Large intestine (tissue), 3 donors: Measurements from ENCODE around the gene SPATS2L. TPM values are rescaled to one million over a fixed set of nuclear protein-coding genes. Genes with fewer than 3 reads are reported as not detected.

ENCODE experiments used
- DNase-seq, 2 donors: peaks; one replicate each; pipeline versions ENCODE4 v3.0.0 to v3.0.0-alpha.2; 2013
- H3K27ac ChIP-seq: one replicate; pipeline ENCODE4 v1.5.1; 2013; ENCODE audit warnings: low read length
- H3K27me3 ChIP-seq: 2 replicates; pipeline ENCODE4 v1.6.1; 2013; ENCODE audit warnings: low read length; ENCODE audit not compliant: control insufficient read depth, insufficient read depth
- H3K36me3 ChIP-seq: 2 replicates; pipeline ENCODE4 v1.6.1; 2013; ENCODE audit warnings: low read length; ENCODE audit not compliant: control insufficient read depth, insufficient read depth
- H3K4me1 ChIP-seq: one replicate; pipeline ENCODE4 v1.6.1; 2013; ENCODE audit warnings: low read length; ENCODE audit not compliant: control insufficient read depth, insufficient read depth
- H3K4me3 ChIP-seq: one replicate; pipeline ENCODE4 v1.5.1; 2013; ENCODE audit warnings: low read length
- H3K9me3 ChIP-seq: one replicate; pipeline ENCODE4 v1.6.1; 2013; ENCODE audit warnings: mild to moderate bottlenecking, low read depth, low read length, moderate library complexity; ENCODE audit not compliant: control insufficient read depth
- WGBS: methylation state at CpG from one replicate; pipeline ENCODE4 v1.1.5; 2013; ENCODE audit warnings: low lambda C conversion rate; ENCODE audit not compliant: insufficient coverage; 5-methylcytosine and 5-hydroxymethylcytosine counted together
- polyA plus RNA-seq: library from polyadenylated mRNA; unstranded; fragments of 120-200 nt; gene quantifications from one replicate; pipeline ENCODE4 v1.2.1, GENCODE V29; 2013

SPATS2L gene
- polyA plus RNA-seq, 1 donor = 105 TPM

GRCh38 chr2:200288670-200289429 lies 17.6 kb upstream of the SPATS2L start:
- Histone ChIP-seq H3K9me3 (no peaks in the 10 kb centered on the region), H3K27me3 (no peaks in the 10 kb centered on the region), H3K36me3 (no peaks in the 10 kb centered on the region), H3K4me3 (no peak overlapping the region), H3K27ac (no peak overlapping the region), H3K4me1 (no peaks in the 10 kb centered on the region)
- DNase-seq = no peak
- WGBS = 100% methylated on average over 1 of the region's 5 CpGs

GRCh38 chr2:200296118-200296517 lies 10.4 kb upstream of the SPATS2L start:
- Histone ChIP-seq H3K9me3 (no peaks in the 10 kb centered on the region), H3K27me3 (no peaks in the 10 kb centered on the region), H3K27ac (no peak overlapping the region), H3K36me3 (no peaks in the 10 kb centered on the region), H3K4me1 (no peaks in the 10 kb centered on the region), H3K4me3 (no peak overlapping the region)
- DNase-seq = no peak
- WGBS = 100% methylated on average over 1 of the region's 1 CpG

GRCh38 chr2:200297100-200297499 lies 9.4 kb upstream of the SPATS2L start:
- Histone ChIP-seq H3K36me3 (no peaks in the 10 kb centered on the region), H3K4me1 (peaks cover 2% of the 10 kb centered on the region), H3K9me3 (no peaks in the 10 kb centered on the region), H3K4me3 (no peak overlapping the region), H3K27ac (no peak overlapping the region), H3K27me3 (no peaks in the 10 kb centered on the region)
- no peak for DNase-seq
- WGBS = 100% methylated on average over 2 of the region's 5 CpGs

GRCh38 chr2:200297989-200298388 lies 8.5 kb upstream of the SPATS2L start:
- Histone ChIP-seq H3K4me1 (peaks cover 8% of the 10 kb centered on the region), H3K27ac (no peak overlapping the region), H3K36me3 (no peaks in the 10 kb centered on the region), H3K4me3 (no peak overlapping the region), H3K9me3 (no peaks in the 10 kb centered on the region), H3K27me3 (no peaks in the 10 kb centered on the region)
- peak in 1 of 2 donors; percentile 36 for DNase-seq
- 90% methylated on average over 2 of the region's 5 CpGs for WGBS

- no peaks in the 10 kb centered on the region for H3K9me3 ChIP-seq
- no peak overlapping the region for H3K4me3 ChIP-seq
- H3K27ac ChIP-seq = no peak overlapping the region
- no CpG with 5 or more reads among the region's 3 CpGs for WGBS
- peaks cover 12% of the 10 kb centered on the region for H3K4me1 ChIP-seq
- no peaks in the 10 kb centered on the region for H3K27me3 ChIP-seq
- no peaks in the 10 kb centered on the region for H3K36me3 ChIP-seq
- DNase-seq = no peak
These were observed 7.7 kb upstream of the SPATS2L start for GRCh38 chr2:200298816-200299215.

GRCh38 chr2:200300065-200300464 lies 6.4 kb upstream of the SPATS2L start:
- Histone ChIP-seq H3K4me1 (peaks cover 16% of the 10 kb centered on the region), H3K4me3 (no peak overlapping the region), H3K36me3 (no peaks in the 10 kb centered on the region), H3K27ac (no peak overlapping the region), H3K27me3 (no peaks in the 10 kb centered on the region), H3K9me3 (no peaks in the 10 kb centered on the region)
- no CpG with 5 or more reads among the region's 1 CpG for WGBS
- DNase-seq = no peak

GRCh38 chr2:200300638-200301314 lies 5.7 kb upstream of the SPATS2L start:
- no peaks in the 10 kb centered on the region for H3K27me3 ChIP-seq
- H3K27ac ChIP-seq = no peak overlapping the region
- no peaks in the 10 kb centered on the region for H3K9me3 ChIP-seq
- H3K4me1 ChIP-seq = peaks cover 22% of the 10 kb centered on the region
- no peaks in the 10 kb centered on the region for H3K36me3 ChIP-seq
- H3K4me3 ChIP-seq = no peak overlapping the region
- WGBS = no CpG with 5 or more reads among the region's 4 CpGs
- no peak for DNase-seq

- 100% methylated on average over 1 of the region's 3 CpGs for WGBS
- no peak for DNase-seq
- no peaks in the 10 kb centered on the region for H3K36me3 ChIP-seq
- peaks cover 22% of the 10 kb centered on the region for H3K4me1 ChIP-seq
- H3K9me3 ChIP-seq = no peaks in the 10 kb centered on the region
- H3K4me3 ChIP-seq = no peak overlapping the region
- peak overlapping the region; percentile 93 for H3K27ac ChIP-seq
- no peaks in the 10 kb centered on the region for H3K27me3 ChIP-seq
These were observed 4.3 kb upstream of the SPATS2L start for GRCh38 chr2:200301953-200302858.

GRCh38 chr2:200302940-200303727 lies 3.4 kb upstream of the SPATS2L start:
- no peaks in the 10 kb centered on the region for H3K27me3 ChIP-seq
- H3K4me3 ChIP-seq = no peak overlapping the region
- no peaks in the 10 kb centered on the region for H3K9me3 ChIP-seq
- peak; percentile 92 to 97 for DNase-seq
- 92% methylated on average over 2 of the region's 9 CpGs for WGBS
- peaks cover 22% of the 10 kb centered on the region for H3K4me1 ChIP-seq
- no peaks in the 10 kb centered on the region for H3K36me3 ChIP-seq
- H3K27ac ChIP-seq = peak overlapping the region; percentile 93
